ENCODE measurements around the gene XKR8. TPM values are rescaled to one million over a fixed set of nuclear protein-coding genes. Genes with fewer than 3 reads are reported as not detected.

The XKR8 gene
- total and polyA plus RNA-seq, 5 experiments from 2014 or later: 7.2 to 14.4 (median 8.8) TPM

GRCh38 chr1:27958513-27958912, 1.3 kb upstream of the XKR8 start:
- Mint-ChIP-seq H3K27ac (peak overlapping the region in 4 of 10 donors; percentile 9 to 93 (median 54)), H3K9me3 (no peaks in the 10 kb centered on the region), H3K36me3 (peaks cover 0 to 8% (median 0%) of the 10 kb centered on the region in 3 donors), H3K4me3 (peak overlapping the region in 5 of 10 donors; percentile 83 to 89 (median 89)), H3K4me1 (peaks cover 12 to 37% (median 21%) of the 10 kb centered on the region in 4 donors), H3K27me3 (peaks cover 0 to 5% (median 0%) of the 10 kb centered on the region in 5 donors)
- ATAC-seq (no peak), DNase-seq (no peak)
- POLR2A ChIA-PET: interaction anchor here (0.6 to 4.0 kb wide), 7 partner anchors 8 to 102 kb away, joined by 3 to 20 read pairs (median 4); no protein-coding TSS in a partner anchor

- Mint-ChIP-seq H3K4me1 (peaks cover 14 to 39% (median 21%) of the 10 kb centered on the region in 4 donors), H3K4me3 (peak overlapping the region; percentile 79 to 90 (median 87)), H3K36me3 (peaks cover 0 to 31% (median 0%) of the 10 kb centered on the region in 3 donors), H3K27me3 (no peaks in the 10 kb centered on the region), H3K9me3 (no peaks in the 10 kb centered on the region), H3K27ac (peak overlapping the region; percentile 58 to 93 (median 88))
- POLR2A ChIA-PET: interaction anchor here (0.5 to 4.0 kb wide), 10 partner anchors 8 to 131 kb away, joined by 3 to 20 read pairs (median 4); partner anchors contain the start of genes EYA3 and PPP1R8
- DNase-seq: no peak
- no peak for ATAC-seq
Observed at GRCh38 chr1:27960762-27961645, 1.2 kb downstream of the XKR8 start.

GRCh38 chr1:27961646-27962221, 2.0 kb downstream of the XKR8 start:
- POLR2A ChIA-PET: interaction anchor here (0.5 to 1.0 kb wide), 3 partner anchors 13 to 50 kb away, joined by 3 to 4 read pairs (median 4); no protein-coding TSS in a partner anchor
- ATAC-seq (no peak), DNase-seq (no peak)
- H3K4me1 Mint-ChIP-seq: peaks cover 14 to 39% (median 21%) of the 10 kb centered on the region in 4 donors
- no peaks in the 10 kb centered on the region for H3K27me3 Mint-ChIP-seq
- H3K27ac Mint-ChIP-seq: peak overlapping the region; percentile 58 to 93 (median 88)
- H3K36me3 Mint-ChIP-seq: peaks cover 0 to 36% (median 0%) of the 10 kb centered on the region in 3 donors
- peak overlapping the region; percentile 79 to 90 (median 87) for H3K4me3 Mint-ChIP-seq
- no peaks in the 10 kb centered on the region for H3K9me3 Mint-ChIP-seq

GRCh38 chr1:27963393-27963792, 3.6 kb downstream of the XKR8 start:
- peaks cover 17 to 35% (median 22%) of the 10 kb centered on the region in 4 donors for H3K4me1 Mint-ChIP-seq
- ATAC-seq: no peak
- H3K4me3 Mint-ChIP-seq: peak overlapping the region in 1 of 10 donors; percentile 16
- H3K27ac Mint-ChIP-seq: peak overlapping the region in 4 of 10 donors; percentile 4 to 55 (median 24)
- no peaks in the 10 kb centered on the region for H3K9me3 Mint-ChIP-seq
- peaks cover 0 to 52% (median 0%) of the 10 kb centered on the region in 3 donors for H3K36me3 Mint-ChIP-seq
- no peaks in the 10 kb centered on the region for H3K27me3 Mint-ChIP-seq
- DNase-seq: no peak
- POLR2A ChIA-PET: interaction anchor here (0.6 to 0.8 kb wide), 2 partner anchors 10 to 33 kb away, joined by 4 to 8 read pairs; no protein-coding TSS in a partner anchor

- no peak for DNase-seq
- peaks cover 0 to 59% (median 0%) of the 10 kb centered on the region in 3 donors for H3K36me3 Mint-ChIP-seq
- H3K27ac Mint-ChIP-seq: peak overlapping the region in 3 of 10 donors; percentile 19 to 59 (median 52)
- no peak overlapping the region for H3K4me3 Mint-ChIP-seq
- H3K9me3 Mint-ChIP-seq: no peaks in the 10 kb centered on the region
- no peak for ATAC-seq
- POLR2A ChIA-PET: interaction anchor here (1.2 kb wide), 1 partner anchor 9 kb away, joined by 4 read pairs; no protein-coding TSS in a partner anchor
- H3K27me3 Mint-ChIP-seq: no peaks in the 10 kb centered on the region
- H3K4me1 Mint-ChIP-seq: peaks cover 6 to 26% (median 17%) of the 10 kb centered on the region in 4 donors
Observed at GRCh38 chr1:27966402-27967105, 6.8 kb downstream of the XKR8 start.

GRCh38 chr1:27967106-27967883, 7.5 kb downstream of the XKR8 start:
- Mint-ChIP-seq H3K36me3 (peaks cover 0 to 59% (median 0%) of the 10 kb centered on the region in 3 donors), H3K4me1 (peaks cover 0 to 18% (median 12%) of the 10 kb centered on the region in 4 donors), H3K27ac (peak overlapping the region in 7 of 10 donors; percentile 1 to 58 (median 35)), H3K4me3 (no peak overlapping the region), H3K27me3 (no peaks in the 10 kb centered on the region), H3K9me3 (no peaks in the 10 kb centered on the region)
- ATAC-seq (no peak), DNase-seq (no peak)
- POLR2A ChIA-PET: interaction anchor here (1.2 kb wide), 1 partner anchor 10 kb away, joined by 4 read pairs; no protein-coding TSS in a partner anchor

- H3K27ac Mint-ChIP-seq: peak overlapping the region; percentile 21 to 77 (median 64)
- peaks cover 0 to 58% (median 0%) of the 10 kb centered on the region in 3 donors for H3K36me3 Mint-ChIP-seq
- POLR2A ChIA-PET: no interaction called here
- no peaks in the 10 kb centered on the region for H3K9me3 Mint-ChIP-seq
- DNase-seq (no peak), ATAC-seq (no peak)
- no peaks in the 10 kb centered on the region for H3K27me3 Mint-ChIP-seq
- H3K4me3 Mint-ChIP-seq: no peak overlapping the region
- H3K4me1 Mint-ChIP-seq: peaks cover 0 to 14% (median 11%) of the 10 kb centered on the region in 4 donors
Observed at GRCh38 chr1:27967884-27968466, 8.2 kb downstream of the XKR8 start.

- Mint-ChIP-seq H3K4me1 (peaks cover 0 to 13% (median 11%) of the 10 kb centered on the region in 4 donors), H3K36me3 (peaks cover 0 to 59% (median 2%) of the 10 kb centered on the region in 3 donors), H3K27ac (peak overlapping the region in 8 of 10 donors; percentile 21 to 77 (median 60)), H3K9me3 (no peaks in the 10 kb centered on the region), H3K4me3 (peak overlapping the region in 1 of 10 donors; percentile 26), H3K27me3 (no peaks in the 10 kb centered on the region)
- POLR2A ChIA-PET: interaction anchor here (1.1 kb wide), 1 partner anchor 8 kb away, joined by 3 read pairs; no protein-coding TSS in a partner anchor
- DNase-seq (no peak), ATAC-seq (no peak)
Observed at GRCh38 chr1:27968692-27969091, 8.9 kb downstream of the XKR8 start.

- no peak for ATAC-seq
- Mint-ChIP-seq H3K36me3 (peaks cover 0 to 51% (median 2%) of the 10 kb centered on the region in 3 donors), H3K27me3 (no peaks in the 10 kb centered on the region), H3K9me3 (no peaks in the 10 kb centered on the region), H3K4me1 (peaks cover 0 to 13% (median 9%) of the 10 kb centered on the region in 4 donors), H3K4me3 (no peak overlapping the region), H3K27ac (peak overlapping the region in 7 of 10 donors; percentile 12 to 53 (median 40))
- no peak for DNase-seq
- POLR2A ChIA-PET: interaction anchor here (0.6 kb wide), 1 partner anchor 38 kb away, joined by 5 read pairs; no protein-coding TSS in a partner anchor
Observed at GRCh38 chr1:27970401-27970800, 10.6 kb downstream of the XKR8 start.

- H3K27ac Mint-ChIP-seq: peak overlapping the region in 2 of 10 donors; percentile 12 to 43
- POLR2A ChIA-PET: interaction anchor here (0.7 to 1.0 kb wide), 2 partner anchors 73 to 890 kb away, joined by 3 to 5 read pairs; no protein-coding TSS in a partner anchor
- H3K4me1 Mint-ChIP-seq: peaks cover 0 to 13% (median 9%) of the 10 kb centered on the region in 4 donors
- no peaks in the 10 kb centered on the region for H3K27me3 Mint-ChIP-seq
- ATAC-seq: no peak
- no peaks in the 10 kb centered on the region for H3K9me3 Mint-ChIP-seq
- H3K36me3 Mint-ChIP-seq: peaks cover 0 to 48% (median 2%) of the 10 kb centered on the region in 3 donors
- no peak for DNase-seq
- H3K4me3 Mint-ChIP-seq: no peak overlapping the region
Observed at GRCh38 chr1:27971674-27972073, 11.9 kb downstream of the XKR8 start.

- no peak for ATAC-seq
- no peak for DNase-seq
- Mint-ChIP-seq H3K27me3 (no peaks in the 10 kb centered on the region), H3K27ac (peak overlapping the region in 3 of 10 donors; percentile 8 to 43 (median 12)), H3K4me3 (no peak overlapping the region), H3K9me3 (no peaks in the 10 kb centered on the region), H3K4me1 (peaks cover 0 to 13% (median 9%) of the 10 kb centered on the region in 4 donors), H3K36me3 (peaks cover 0 to 47% (median 2%) of the 10 kb centered on the region in 3 donors)
- POLR2A ChIA-PET: interaction anchor here (0.7 to 1.0 kb wide), 2 partner anchors 73 to 890 kb away, joined by 3 to 5 read pairs; no protein-coding TSS in a partner anchor
Observed at GRCh38 chr1:27972141-27972540, 12.4 kb downstream of the XKR8 start.

All from naive thymus-derived CD8-positive, alpha-beta T cell (primary cell).